ENCODE data around the gene SNX11. TPM values are rescaled to one million over a fixed set of nuclear protein-coding genes. Genes with fewer than 3 reads are reported as not detected.

SNX11 gene
- total and polyA plus RNA-seq, 8 donors: 5.4 to 13.6 (median 7.9) TPM

DNA sequence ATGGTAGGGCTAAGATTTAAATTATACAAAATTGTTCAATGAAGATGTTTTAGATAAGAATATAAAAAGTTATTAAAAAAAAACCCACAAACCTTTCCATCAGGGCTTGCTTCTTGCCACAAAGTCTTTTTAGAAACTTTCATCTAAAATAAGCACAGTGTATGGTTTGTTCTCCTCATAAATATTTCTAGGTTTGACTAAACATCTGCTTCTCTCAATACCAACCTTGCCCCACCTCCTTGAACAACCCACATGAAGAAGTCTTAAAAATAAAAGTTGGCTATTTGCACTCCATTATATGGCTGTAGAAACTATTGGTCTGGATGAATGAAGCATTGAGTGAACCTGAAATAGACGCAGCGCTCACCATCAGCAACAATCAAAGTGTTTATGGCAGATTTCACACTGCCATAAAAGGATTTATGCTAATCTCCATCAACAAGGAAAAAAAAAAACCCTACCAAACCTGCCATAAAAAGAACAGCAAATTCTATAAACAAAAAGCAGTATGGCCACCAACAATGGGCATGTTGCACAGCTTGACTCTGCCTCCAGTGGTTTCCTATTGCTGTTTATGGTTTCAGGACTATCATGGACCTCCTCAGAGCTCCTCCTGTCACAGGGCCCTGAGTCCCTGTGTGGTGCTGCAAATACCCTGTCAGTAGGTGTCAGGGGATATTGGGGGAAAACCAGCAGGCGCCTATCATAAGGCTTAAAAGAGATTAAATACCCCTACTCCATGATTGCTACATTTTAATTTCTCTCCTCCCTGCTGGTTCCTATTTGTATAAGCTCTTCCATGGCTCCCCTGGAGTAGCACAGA, 37.6 kb downstream of the SNX11 start:
- Histone ChIP-seq H3K36me3 (no peaks in the 10 kb centered on the region), H3K27ac (no peak overlapping the region), H3K27me3 (no peaks in the 10 kb centered on the region), H3K4me3 (no peak overlapping the region), H3K4me1 (no peaks in the 10 kb centered on the region), H3K9me3 (no peaks in the 10 kb centered on the region)
- ATAC-seq: no peak
- 94 to 95% methylated on average over 3 of the region's 3 CpGs for WGBS, 2 donors
- intact Hi-C loops (cut with DNase I): loop anchor here in 1 of 3 donors (10.0 kb wide), 1 partner anchor 470 kb away; the partner anchor contains the start of genes HOXB7 and HOXB8
- TF ChIP-seq, protein P1, sequence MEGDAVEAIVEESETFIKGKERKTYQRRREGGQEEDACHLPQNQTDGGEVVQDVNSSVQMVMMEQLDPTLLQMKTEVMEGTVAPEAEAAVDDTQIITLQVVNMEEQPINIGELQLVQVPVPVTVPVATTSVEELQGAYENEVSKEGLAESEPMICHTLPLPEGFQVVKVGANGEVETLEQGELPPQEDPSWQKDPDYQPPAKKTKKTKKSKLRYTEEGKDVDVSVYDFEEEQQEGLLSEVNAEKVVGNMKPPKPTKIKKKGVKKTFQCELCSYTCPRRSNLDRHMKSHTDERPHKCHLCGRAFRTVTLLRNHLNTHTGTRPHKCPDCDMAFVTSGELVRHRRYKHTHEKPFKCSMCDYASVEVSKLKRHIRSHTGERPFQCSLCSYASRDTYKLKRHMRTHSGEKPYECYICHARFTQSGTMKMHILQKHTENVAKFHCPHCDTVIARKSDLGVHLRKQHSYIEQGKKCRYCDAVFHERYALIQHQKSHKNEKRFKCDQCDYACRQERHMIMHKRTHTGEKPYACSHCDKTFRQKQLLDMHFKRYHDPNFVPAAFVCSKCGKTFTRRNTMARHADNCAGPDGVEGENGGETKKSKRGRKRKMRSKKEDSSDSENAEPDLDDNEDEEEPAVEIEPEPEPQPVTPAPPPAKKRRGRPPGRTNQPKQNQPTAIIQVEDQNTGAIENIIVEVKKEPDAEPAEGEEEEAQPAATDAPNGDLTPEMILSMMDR (IDR thresholded peaks at IDR 0.05): no peak
- FAIRE-seq: no peak
- no peak for DNase-seq

DNA sequence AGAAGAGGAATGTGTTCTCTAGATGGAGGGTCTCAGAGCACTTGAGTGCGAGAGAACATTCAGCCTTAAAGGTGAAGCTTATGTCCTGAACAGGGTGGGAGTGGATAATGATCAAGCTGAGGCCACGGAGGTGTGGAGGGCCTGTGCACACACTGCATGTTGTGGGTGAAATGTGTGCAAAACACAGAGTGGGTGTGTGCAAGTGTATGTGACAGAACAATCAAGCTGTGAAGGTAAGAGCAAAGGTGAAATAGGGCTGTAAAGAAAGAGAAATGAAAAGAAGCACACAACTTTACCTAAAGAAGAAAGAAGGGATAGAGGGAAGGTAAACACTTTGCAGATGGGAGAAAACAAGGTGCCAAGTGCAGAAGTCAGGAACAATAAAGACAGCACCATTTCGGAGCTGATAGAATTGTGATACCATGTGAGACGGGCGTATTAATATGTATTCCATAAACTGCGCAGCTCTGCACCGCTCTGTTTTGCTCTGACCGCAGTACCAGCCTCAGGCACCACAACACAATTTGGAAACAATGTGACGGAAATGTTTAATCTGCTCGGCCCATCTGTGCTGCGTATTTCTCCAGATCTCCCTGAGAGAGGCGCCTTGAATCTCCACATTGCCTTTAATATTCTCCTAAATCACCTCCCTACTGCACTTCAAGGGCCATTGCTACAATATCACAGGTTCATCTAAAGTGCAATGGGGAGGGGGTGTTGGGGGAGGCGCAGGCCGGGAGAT, 40.6 kb downstream of the SNX11 start:
- Histone ChIP-seq H3K9me3 (no peaks in the 10 kb centered on the region), H3K4me3 (no peak overlapping the region), H3K27ac (no peak overlapping the region), H3K27me3 (no peaks in the 10 kb centered on the region), H3K4me1 (no peaks in the 10 kb centered on the region), H3K36me3 (no peaks in the 10 kb centered on the region)
- ATAC-seq: no peak
- intact Hi-C loops (cut with DNase I): loop anchor here in 1 of 3 donors (10.0 kb wide), 1 partner anchor 467 kb away; the partner anchor contains the start of genes HOXB7 and HOXB8
- TF ChIP-seq, protein P1 (IDR thresholded peaks at IDR 0.05): no peak
- FAIRE-seq: no peak
- WGBS, 2 donors: 84 to 90% methylated on average over 14 of the region's 14 CpGs
- DNase-seq: no peak

DNA sequence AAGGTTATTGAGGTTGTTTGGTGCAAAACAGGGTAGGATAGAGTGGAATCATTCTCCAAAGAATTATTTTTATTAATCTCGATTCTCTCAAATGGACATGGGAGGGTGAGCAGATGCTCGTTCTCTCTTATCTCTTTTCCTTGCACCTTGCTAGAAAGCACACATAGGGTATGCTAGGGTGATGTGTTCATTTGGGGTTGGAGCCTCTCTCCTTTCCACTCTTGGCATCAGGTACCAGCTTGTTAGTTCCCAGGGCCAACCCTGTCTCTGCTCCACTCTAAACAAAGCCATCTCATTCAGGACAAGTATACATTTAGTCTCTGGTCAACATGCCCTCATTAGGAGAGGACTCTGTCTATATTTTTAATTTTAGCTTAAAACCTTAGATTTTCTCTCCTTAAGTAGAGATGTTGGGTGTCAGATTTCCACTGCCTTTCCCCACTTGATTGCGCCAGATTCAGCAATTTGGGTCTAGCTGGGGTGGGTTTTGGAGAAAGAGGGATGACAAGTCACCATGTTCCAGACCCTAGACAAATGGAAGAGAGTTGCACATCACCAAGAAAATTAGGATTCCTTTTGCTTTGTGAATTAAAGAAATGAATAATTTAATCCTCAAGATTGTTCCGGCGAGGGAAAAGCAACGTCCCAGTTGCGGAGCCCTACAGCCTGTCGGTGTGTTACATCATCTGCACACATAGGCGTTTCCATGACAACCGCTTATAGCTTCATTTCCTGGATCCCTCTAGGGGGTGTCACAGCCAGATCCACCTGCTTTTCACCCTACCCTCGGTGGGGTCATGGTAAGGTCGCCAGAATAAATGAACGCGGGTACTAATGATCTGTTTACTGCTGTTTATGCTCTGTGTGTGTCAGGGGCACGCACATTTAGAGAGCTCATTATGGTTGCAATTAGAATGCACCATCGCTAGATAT, 41.6 kb downstream of the SNX11 start:
- H3K27me3 ChIP-seq: no peaks in the 10 kb centered on the region
- H3K9me3 ChIP-seq: no peaks in the 10 kb centered on the region
- FAIRE-seq (no peak), ATAC-seq (no peak), DNase-seq (no peak)
- no peak overlapping the region for H3K27ac ChIP-seq
- peaks cover 0 to 8% (median 4%) of the 10 kb centered on the region in 3 donors for H3K4me1 ChIP-seq
- TF ChIP-seq, protein P1 (IDR thresholded peaks at IDR 0.05): no peak
- H3K36me3 ChIP-seq: no peaks in the 10 kb centered on the region
- 61 to 64% methylated on average over 16 of the region's 16 CpGs for WGBS, 2 donors
- intact Hi-C loops (cut with DNase I): loop anchor here in 1 of 3 donors (10.0 kb wide), 1 partner anchor 466 kb away; the partner anchor contains the start of genes HOXB7 and HOXB8
- no peak overlapping the region for H3K4me3 ChIP-seq

DNA sequence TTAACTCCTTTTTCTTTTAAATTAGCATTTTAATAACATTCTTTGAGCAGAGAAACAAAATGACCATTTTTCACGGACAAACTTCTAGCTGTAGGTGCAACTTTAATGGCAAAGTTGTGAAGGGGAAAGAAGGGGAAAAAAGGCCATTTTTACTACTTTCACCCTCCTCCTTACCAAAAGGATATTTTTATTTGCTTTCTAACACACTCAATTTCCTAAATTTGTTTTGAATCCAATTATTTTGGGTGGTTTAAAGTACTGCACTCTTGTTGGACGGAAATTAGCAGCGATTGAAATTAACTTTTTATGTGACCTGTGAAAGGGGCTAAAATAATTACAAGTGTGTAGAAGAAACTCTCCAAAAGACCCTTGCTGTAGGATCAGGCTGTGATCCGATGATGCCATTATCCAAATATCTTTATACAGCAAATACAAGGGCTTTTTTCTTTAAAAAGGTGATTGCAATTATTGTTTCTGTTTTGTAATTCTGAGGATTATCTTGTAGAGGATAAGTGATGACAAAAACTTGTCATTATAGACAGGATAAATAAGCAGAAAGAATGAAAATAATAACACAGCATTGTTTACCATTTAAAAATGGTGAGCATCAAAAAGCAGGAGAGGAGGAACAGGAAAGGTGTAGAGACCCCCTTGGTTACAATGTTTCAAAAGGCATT, 42.4 kb downstream of the SNX11 start:
- WGBS, 2 donors: 82 to 87% methylated on average over 4 of the region's 4 CpGs

More for the DNA sequence above, 42.4 kb downstream of the SNX11 start:
- no peaks in the 10 kb centered on the region for H3K9me3 ChIP-seq
- no peaks in the 10 kb centered on the region for H3K27me3 ChIP-seq
- DNase-seq: no peak
- no peak overlapping the region for H3K4me3 ChIP-seq
- TF ChIP-seq, protein P1 (IDR thresholded peaks at IDR 0.05): no peak
- ATAC-seq: no peak
- H3K36me3 ChIP-seq: no peaks in the 10 kb centered on the region
- no peak for FAIRE-seq
- intact Hi-C loops (cut with DNase I): loop anchor here in 1 of 3 donors (10.0 kb wide), 1 partner anchor 465 kb away; the partner anchor contains the start of genes HOXB7 and HOXB8
- H3K27ac ChIP-seq: no peak overlapping the region
- peaks cover 6 to 13% (median 9%) of the 10 kb centered on the region in 3 donors for H3K4me1 ChIP-seq

Data from pancreas (tissue), 10 donors.